Measurements from ENCODE around the gene CLTB. TPM values are rescaled to one million over a fixed set of nuclear protein-coding genes. Genes with fewer than 3 reads are reported as not detected.
"Not testable (repeated sequence)": the region's sequence is repeated elsewhere in the genome, so short reads cannot be mapped to it uniquely, and the experiment has no call there.

Gene CLTB
- total and polyA plus RNA-seq, 2 experiments from 2014 or later = 26.8 to 34.0 TPM

DNA sequence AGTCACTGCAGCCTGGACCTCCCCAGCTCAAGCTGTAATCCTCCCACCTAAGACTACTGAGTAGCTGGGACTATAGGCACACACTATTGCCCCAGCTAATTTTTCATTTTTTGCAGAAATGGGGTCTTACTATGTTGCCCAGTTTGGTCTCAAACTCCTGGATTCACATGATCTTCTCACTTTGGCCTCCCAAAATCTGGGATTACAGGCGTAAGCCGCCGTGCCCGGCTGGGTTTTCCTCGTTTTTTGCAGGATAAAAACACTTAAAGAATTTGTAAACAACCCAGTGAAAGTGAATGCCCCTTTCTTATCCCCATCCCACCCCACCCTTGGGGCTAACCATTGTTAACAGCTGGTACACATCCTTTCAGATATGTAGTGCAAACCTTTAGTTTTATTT, 7.7 kb downstream of the CLTB start (continued):
- TF ChIP-seq, protein P1, sequence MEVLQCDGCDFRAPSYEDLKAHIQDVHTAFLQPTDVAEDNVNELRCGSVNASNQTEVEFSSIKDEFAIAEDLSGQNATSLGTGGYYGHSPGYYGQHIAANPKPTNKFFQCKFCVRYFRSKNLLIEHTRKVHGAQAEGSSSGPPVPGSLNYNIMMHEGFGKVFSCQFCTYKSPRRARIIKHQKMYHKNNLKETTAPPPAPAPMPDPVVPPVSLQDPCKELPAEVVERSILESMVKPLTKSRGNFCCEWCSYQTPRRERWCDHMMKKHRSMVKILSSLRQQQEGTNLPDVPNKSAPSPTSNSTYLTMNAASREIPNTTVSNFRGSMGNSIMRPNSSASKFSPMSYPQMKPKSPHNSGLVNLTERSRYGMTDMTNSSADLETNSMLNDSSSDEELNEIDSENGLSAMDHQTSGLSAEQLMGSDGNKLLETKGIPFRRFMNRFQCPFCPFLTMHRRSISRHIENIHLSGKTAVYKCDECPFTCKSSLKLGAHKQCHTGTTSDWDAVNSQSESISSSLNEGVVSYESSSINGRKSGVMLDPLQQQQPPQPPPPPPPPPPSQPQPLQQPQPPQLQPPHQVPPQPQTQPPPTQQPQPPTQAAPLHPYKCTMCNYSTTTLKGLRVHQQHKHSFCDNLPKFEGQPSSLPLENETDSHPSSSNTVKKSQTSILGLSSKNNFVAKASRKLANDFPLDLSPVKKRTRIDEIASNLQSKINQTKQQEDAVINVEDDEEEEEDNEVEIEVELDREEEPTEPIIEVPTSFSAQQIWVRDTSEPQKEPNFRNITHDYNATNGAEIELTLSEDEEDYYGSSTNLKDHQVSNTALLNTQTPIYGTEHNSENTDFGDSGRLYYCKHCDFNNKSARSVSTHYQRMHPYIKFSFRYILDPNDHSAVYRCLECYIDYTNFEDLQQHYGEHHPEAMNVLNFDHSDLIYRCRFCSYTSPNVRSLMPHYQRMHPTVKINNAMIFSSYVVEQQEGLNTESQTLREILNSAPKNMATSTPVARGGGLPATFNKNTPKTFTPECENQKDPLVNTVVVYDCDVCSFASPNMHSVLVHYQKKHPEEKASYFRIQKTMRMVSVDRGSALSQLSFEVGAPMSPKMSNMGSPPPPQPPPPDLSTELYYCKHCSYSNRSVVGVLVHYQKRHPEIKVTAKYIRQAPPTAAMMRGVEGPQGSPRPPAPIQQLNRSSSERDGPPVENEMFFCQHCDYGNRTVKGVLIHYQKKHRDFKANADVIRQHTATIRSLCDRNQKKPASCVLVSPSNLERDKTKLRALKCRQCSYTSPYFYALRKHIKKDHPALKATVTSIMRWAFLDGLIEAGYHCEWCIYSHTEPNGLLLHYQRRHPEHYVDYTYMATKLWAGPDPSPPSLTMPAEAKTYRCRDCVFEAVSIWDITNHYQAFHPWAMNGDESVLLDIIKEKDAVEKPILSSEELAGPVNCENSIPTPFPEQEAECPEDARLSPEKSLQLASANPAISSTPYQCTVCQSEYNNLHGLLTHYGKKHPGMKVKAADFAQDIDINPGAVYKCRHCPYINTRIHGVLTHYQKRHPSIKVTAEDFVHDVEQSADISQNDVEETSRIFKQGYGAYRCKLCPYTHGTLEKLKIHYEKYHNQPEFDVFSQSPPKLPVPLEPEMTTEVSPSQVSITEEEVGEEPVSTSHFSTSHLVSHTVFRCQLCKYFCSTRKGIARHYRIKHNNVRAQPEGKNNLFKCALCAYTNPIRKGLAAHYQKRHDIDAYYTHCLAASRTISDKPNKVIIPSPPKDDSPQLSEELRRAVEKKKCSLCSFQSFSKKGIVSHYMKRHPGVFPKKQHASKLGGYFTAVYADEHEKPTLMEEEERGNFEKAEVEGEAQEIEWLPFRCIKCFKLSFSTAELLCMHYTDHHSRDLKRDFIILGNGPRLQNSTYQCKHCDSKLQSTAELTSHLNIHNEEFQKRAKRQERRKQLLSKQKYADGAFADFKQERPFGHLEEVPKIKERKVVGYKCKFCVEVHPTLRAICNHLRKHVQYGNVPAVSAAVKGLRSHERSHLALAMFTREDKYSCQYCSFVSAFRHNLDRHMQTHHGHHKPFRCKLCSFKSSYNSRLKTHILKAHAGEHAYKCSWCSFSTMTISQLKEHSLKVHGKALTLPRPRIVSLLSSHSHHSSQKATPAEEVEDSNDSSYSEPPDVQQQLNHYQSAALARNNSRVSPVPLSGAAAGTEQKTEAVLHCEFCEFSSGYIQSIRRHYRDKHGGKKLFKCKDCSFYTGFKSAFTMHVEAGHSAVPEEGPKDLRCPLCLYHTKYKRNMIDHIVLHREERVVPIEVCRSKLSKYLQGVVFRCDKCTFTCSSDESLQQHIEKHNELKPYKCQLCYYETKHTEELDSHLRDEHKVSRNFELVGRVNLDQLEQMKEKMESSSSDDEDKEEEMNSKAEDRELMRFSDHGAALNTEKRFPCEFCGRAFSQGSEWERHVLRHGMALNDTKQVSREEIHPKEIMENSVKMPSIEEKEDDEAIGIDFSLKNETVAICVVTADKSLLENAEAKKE (CRISPR knock-in tag; IDR thresholded peaks at IDR 0.05) = no peak
- no peak for TF ChIP-seq NANOG (IDR thresholded peaks at IDR 0.05; ENCODE audit: borderline replicate concordance)
- TF ChIP-seq ZNF331 (CRISPR knock-in tag; IDR thresholded peaks at IDR 0.05; ENCODE audit: low read depth) = no peak
- no peak for TF ChIP-seq EZH2phosphoT487 (IDR thresholded peaks at IDR 0.05; ENCODE audit: unreplicated experiment)
- no peak for TF ChIP-seq CREB1 (CRISPR knock-in tag; IDR thresholded peaks at IDR 0.05; ENCODE audit: low read depth)
- TF ChIP-seq EZH2 (IDR thresholded peaks at IDR 0.05; ENCODE audit: low read depth, unreplicated experiment) = no peak
- TF ChIP-seq ZNF114 (CRISPR knock-in tag; IDR thresholded peaks at IDR 0.05) = no peak

- H3K79me2 ChIP-seq (replicated peaks; ENCODE audit: insufficient read depth); H4K20me1 ChIP-seq (replicated peaks; ENCODE audit: insufficient read depth); H3K27ac ChIP-seq (ENCODE audit: low read depth); H3F3A ChIP-seq (replicated peaks; ENCODE audit: low read depth); DNase-seq (ENCODE audit: low spot score); H3K4me3 Mint-ChIP-seq; H2AFZ ChIP-seq; H3K9me3 Mint-ChIP-seq; H3K36me3 ChIP-seq (ENCODE audit: insufficient read depth); H3K36me3 Mint-ChIP-seq (ENCODE audit: low read depth); H3K27me3 ChIP-seq (ENCODE audit: insufficient read depth); H3K27ac Mint-ChIP-seq; ATAC-seq; H3K27me3 Mint-ChIP-seq (ENCODE audit: insufficient read depth, low read depth, poor library complexity); H3K4me2 ChIP-seq; H3K9me2 ChIP-seq (ENCODE audit: insufficient read depth); H3K4me1 ChIP-seq (ENCODE audit: insufficient read depth); H3K4me3 ChIP-seq: not testable (repeated sequence)
- H3K4me1 Mint-ChIP-seq = peaks cover 10% of the 10 kb centered on the region; the same call in 2 of the 3 replicates
Measured at GRCh38 chr5:176408252-176408573, 8.1 kb downstream of the CLTB start.
